Measurements from ENCODE around the gene SCGB1D2. TPM values are rescaled to one million over a fixed set of nuclear protein-coding genes. Genes with fewer than 3 reads are reported as not detected.
A peak's percentile ranks its signal among the peaks of the same experiment; 100 is the strongest.
"Not testable (repeated sequence)": the region's sequence is repeated elsewhere in the genome, so short reads cannot be mapped to it uniquely, and the experiment has no call there.

Gene SCGB1D2
- 0.80 TPM for polyA plus RNA-seq (ENCODE audit: insufficient read length)
- long read RNA-seq, donor 1: 0 reads
- long read RNA-seq, donor 2, partial matches to known transcripts: 0 of 3 reads
- long read RNA-seq, donor 2, other reads (novel, unspliced or antisense): 0 of 3 reads
- long read RNA-seq, donor 3, partial matches to known transcripts: 0 of 1 reads
- long read RNA-seq, donor 3, other reads (novel, unspliced or antisense): 0 of 1 reads
- long read RNA-seq, donor 4, partial matches to known transcripts: 0 of 1 reads
- long read RNA-seq, donor 4, other reads (novel, unspliced or antisense): 0 of 1 reads
- long read RNA-seq, donor 5, partial matches to known transcripts: 0 of 4 reads
- long read RNA-seq, donor 5, other reads (novel, unspliced or antisense): 0 of 4 reads
- long read RNA-seq, donor 6, partial matches to known transcripts: 0 of 2 reads
- long read RNA-seq, donor 6, other reads (novel, unspliced or antisense): 0 of 2 reads
- long read RNA-seq, donor 7: 0 reads
- long read RNA-seq, donor 8: 0 reads

DNA sequence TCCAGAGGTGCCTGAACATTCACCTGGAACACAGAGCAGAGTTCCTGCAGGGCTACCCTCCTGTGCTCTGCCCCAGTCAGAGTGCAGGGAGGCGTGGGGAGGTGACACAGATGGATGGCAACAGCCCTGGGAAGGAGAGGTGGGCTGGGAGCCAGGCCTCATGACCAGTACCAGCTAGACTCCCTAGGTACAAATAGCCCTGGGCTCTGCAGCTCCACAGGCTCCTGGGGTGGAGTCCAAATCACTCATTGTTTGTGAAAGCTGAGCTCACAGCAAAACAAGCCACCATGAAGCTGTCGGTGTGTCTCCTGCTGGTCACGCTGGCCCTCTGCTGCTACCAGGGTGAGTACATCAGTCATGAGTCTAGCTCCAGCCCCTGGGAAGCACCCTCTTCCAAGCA lies at the start of gene SCGB1D2:
TSS of gene SCGB1D2 (plus strand) at position 219 of the 400 bp plus-strand sequence. CDS start at position 288, 69 bp downstream.
- peak; percentile 26 for DNase-seq

DNA sequence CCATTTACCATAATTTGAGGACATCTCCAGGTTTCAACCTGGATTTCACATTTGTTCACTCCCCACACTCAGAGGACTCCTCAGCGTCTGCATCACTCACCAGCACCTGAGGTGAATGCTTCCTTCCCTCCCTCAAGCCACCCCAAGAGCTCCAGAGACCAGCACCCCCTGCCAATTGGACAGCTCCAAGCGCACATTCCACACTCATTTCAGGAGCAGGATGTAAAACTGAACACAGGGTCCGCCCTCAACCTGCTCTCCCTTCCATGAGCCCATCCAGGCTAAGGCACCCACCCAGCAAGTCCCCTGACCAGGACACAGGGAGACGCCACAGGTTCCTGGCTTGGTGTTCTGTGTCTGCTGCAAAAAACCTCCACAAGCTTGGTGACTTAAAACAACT lies 48.1 kb upstream of the SCGB1D2 start:
- peak; percentile 30 for DNase-seq

DNA sequence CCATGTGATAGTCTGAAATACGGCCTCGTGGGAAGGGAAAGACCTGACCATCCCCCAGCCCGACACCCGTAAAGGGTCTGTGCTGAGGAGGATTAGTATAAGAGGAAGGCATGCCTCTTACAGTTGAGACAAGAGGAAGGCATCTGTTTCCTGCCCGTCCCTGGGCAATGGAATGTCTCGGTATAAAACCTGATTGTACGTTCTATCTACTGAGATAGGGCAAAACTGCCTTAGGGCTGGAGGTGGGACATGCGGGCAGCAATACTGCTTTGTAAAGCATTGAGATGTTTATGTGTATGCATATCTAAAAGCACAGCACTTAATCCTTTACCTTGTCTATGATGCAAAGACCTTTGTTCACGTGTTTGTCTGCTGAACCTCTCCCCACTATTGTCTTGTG lies 47.0 kb upstream of the SCGB1D2 start:
- not testable (repeated sequence) for DNase-seq

DNA sequence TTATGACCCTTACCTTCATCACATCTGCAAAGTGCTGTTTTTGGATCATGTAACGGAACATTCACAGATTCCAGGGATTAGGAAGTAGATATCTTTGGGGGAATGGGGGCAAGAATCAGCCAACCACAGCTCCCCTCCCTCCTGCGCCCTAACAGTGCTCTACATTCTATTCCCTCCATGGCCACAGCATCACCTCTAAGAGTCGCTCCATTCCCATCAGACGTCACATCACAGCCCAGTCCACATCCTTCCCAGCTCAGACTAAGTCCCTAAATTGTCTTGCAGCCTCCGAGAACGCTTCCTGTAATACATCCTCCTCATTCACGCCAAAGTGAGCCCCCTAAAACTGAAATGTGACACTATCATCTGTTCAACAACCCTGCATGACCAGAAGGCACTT lies 46.1 kb upstream of the SCGB1D2 start:
- no peak for DNase-seq

- DNase-seq: not testable (repeated sequence)
Observed at GRCh38 chr11:62197400-62197799, 44.6 kb upstream of the SCGB1D2 start.

DNA sequence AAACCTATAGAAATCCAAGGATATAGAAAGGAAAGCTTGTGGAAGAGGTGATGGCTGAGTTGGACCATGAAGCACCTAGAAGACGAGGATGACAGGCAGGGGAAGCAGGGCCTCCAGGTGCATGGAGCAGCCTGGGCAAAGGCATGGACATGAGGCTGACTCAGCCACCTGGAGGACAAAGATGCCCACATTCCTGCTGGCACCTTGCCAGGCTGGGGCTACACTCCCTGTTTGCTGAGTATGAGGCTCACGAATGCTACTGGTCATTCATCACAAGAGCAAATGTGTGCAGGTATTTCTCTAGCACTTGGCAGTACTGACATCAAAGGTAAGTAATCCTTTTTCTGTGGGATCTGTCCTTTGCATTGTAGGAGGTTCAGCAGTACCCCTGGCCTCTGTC lies 40.7 kb upstream of the SCGB1D2 start:
- no peak for DNase-seq

DNA sequence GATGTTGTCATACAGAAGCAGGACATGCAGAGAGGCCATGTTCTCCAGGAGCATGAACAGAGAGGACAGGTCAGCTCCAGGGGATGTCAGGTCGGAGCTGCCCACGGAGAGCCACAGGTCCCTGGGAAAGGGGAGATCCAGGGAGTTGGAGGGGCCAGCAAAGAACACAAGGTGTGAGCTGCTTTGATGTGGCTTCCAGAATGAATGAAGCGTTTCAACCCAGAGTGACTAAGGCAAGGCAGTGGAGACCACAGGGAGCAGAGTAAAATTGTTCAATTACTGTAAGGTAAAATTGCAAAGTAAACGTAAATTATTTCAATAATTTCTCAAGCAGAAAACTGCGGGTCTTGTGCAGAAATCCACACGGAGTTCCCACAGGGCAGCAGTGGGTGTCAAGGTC lies 39.1 kb upstream of the SCGB1D2 start:
- no peak for DNase-seq

GRCh38 chr11:62204430-62204829 lies 37.6 kb upstream of the SCGB1D2 start:
- DNase-seq: no peak

- DNase-seq: no peak
Observed at GRCh38 chr11:62205441-62205840, 36.6 kb upstream of the SCGB1D2 start.

- peak; percentile 14 for DNase-seq
Observed at GRCh38 chr11:62206276-62207066, 35.6 kb upstream of the SCGB1D2 start.

DNA sequence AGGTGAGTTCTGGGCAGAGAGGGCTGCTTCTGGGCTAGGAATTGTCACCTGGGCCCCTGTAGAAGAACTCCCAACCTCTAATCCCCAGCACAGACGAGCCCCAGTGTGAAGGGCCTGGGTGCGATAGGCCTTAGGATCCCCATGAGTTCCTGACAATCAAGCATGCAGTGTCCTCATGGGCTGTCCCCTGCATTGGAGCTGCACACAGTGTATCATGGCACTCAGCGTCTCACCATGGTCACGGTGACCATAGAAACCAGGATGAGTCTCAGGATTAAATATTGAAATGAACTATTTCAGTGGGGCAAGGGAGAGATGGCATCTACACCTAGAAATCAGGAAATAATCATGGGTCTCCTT lies 33.3 kb upstream of the SCGB1D2 start:
- no peak for DNase-seq

DNA sequence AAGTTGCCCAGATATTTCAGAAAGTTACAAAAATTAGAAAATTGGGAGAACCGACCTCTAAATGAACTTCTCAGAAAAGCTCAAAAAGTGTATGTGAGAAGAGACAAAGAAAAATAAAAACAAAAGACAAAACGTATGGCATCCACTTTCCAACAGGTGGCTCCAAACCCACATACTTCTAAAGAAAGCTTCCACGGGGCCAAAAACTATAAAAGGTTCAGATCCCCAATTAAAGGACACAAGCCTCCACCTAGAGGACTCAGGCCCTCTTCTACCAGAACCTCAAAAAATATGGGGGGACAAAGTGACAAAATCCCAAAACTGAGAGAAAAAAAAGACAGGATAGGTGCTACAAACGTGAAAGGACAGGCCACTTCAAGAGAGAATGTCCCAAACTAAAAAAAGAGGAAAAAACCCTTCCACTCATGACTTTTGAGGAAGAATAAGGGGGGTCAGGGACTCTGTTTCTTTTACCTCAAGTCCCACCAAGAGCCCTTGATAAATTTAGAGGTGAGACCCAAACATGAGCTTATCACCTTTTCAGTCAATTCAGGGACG lies 24.8 kb upstream of the SCGB1D2 start:
- no peak for DNase-seq

- no peak for DNase-seq
Observed at GRCh38 chr11:62221498-62221897, 20.5 kb upstream of the SCGB1D2 start.

DNA sequence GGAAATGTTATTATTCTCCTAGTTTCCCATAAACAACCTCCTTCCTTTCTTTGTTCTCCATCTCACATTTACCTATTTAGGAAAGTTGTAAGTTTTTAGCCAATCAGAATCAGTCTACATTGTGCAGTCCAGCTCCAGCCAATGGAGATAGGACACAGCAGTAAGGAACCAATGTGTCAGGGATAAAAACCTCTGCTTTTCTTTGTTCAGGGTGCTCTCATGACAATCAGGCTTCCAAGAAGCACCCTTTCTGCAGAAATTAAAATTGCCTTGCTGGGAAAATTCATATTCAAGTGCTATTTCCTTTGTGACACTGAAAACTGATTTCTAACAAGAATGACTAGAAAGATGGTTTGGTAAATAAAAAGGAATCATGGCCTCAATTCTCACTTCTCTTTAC lies 18.9 kb upstream of the SCGB1D2 start:
- DNase-seq: no peak

DNA sequence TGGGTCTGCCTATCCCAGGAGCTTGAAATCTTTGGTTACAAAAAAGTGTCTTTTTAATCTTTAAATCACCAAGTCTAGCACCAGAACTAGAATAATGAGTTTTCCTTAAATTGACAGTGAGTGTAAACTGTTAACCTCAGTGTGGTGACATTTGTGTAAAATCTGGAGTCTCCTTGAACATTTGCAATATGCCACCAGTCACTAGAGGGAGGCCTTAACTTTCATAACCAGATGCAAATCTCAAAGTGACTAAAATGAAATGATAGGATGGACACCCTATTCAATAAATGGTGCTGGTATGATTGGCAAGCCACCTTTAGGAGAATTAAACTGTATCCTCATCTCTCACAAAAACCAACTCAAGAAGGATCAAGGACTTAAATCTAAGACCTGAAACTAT lies 8.3 kb upstream of the SCGB1D2 start:
- no peak for DNase-seq

DNA sequence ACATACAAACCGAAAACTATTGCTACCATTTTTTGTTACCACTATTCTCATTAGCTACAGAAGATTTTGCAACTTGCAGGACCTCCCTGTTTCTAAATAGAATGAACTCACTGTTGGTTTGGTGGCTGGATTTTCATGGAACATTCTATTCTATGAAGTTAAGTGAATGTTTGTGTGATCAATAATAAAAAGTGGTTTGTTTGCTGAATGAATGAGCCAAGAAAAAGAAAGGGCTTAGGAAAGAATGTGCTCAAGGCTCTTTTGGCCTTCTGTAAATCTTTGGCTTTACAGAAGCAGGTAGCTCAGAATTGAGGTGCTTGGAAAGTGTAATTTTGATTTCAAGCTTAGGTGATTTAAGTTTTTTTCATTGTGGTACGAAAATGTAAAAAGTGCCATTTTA lies 5.9 kb upstream of the SCGB1D2 start:
- no peak for DNase-seq

GRCh38 chr11:62237499-62237898 lies 4.5 kb upstream of the SCGB1D2 start:
- DNase-seq: no peak

GRCh38 chr11:62238151-62238550 lies 3.9 kb upstream of the SCGB1D2 start:
- DNase-seq: no peak

- no peak for DNase-seq
Observed at GRCh38 chr11:62241095-62241494, 944 bp upstream of the SCGB1D2 start.

DNA sequence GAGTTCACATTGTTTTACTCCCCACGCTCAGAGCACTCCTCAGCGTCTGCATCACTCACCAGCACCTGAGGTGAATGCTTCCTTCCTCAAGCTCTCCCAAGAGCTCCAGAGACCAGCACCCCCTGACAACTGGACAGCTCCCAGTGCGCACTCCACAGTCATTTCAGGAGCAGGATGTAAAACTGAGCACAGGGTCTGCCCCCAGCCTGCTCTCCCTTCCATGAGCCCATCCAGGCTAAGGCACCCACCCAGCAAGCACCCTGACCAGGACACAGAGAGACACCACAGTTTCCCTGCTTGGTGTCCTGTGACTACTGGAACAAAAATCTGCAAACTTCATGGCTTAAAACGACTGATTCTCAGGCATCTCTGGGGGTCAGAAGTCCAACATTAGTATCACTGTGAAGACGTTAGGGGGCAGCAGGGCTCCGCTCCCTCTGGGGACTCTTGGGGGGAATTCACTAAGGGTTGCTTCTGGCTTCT lies 3.3 kb downstream of the SCGB1D2 start:
- DNase-seq: peak; percentile 61

- no peak for DNase-seq
Observed at GRCh38 chr11:62251698-62252097, 9.7 kb downstream of the SCGB1D2 start.

GRCh38 chr11:62253999-62254542 lies 12.0 kb downstream of the SCGB1D2 start:
- DNase-seq: no peak
